ENCODE measurements around the gene GRHL1.

Gene GRHL1

DNA sequence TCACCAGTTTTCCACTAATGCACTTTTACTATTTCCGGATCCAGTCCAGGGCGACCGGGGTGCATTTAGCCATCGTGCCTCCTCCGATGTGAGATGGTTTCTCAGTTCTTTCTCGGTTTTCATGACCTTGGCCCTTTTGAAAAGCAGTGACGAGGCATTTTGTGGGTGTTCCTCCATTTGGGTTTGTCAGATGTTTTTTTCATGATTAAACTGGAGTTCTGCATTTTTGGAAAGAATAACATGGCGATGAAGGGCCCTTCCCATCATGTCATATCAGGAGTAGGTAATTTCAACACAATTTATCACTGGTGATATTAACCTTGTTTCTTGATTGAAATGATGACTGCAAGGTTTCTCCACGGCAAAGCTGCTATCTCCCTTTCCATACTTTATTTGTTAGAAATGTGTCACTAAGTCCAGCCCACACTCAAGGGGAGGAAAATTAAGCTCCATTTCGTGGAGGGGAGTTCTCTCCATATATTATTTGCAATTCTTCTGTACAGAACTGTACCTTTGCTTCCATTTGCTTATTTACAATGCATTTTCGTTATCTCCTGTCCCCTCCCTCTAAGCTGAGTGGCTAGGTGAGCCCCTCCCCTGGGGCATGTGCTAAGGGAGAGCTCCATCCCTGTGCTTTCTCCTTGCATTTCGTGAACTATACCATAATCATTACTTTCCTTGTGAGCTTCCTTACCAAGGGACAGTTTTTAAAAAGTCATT is 83.0 kb downstream of the GRHL1 start:
- peaks cover 12 to 31% (median 28%) of the 10 kb centered on the region in 4 donors for H3K4me1 ChIP-seq
- intact Hi-C loops (cut with DNase I; ENCODE audit: low total_unique reads): no loop called here

DNA sequence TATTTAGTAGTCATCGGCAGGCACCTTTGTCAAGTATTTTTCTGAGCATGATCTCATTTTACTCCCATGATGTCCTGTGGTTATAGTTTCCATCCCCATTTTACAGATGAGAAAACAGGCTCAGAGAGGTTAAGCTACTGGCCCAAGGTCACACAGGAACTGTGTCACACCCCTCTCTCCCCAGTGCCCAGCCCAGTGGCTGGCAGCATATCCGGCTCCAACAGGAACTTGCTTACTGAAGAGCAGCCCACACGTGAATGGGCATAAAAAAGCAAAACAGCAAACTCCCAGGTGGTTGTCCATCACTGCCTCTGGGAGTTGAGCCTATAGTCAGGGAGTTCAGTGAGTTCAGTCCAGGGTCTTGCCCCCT is 83.5 kb downstream of the GRHL1 start:
- H3K4me3 ChIP-seq: no peak overlapping the region
- no peaks in the 10 kb centered on the region for H3K36me3 ChIP-seq
- H3K27me3 ChIP-seq: no peaks in the 10 kb centered on the region
- intact Hi-C loops (cut with DNase I; ENCODE audit: low total_unique reads): no loop called here
- TF ChIP-seq, protein P1, sequence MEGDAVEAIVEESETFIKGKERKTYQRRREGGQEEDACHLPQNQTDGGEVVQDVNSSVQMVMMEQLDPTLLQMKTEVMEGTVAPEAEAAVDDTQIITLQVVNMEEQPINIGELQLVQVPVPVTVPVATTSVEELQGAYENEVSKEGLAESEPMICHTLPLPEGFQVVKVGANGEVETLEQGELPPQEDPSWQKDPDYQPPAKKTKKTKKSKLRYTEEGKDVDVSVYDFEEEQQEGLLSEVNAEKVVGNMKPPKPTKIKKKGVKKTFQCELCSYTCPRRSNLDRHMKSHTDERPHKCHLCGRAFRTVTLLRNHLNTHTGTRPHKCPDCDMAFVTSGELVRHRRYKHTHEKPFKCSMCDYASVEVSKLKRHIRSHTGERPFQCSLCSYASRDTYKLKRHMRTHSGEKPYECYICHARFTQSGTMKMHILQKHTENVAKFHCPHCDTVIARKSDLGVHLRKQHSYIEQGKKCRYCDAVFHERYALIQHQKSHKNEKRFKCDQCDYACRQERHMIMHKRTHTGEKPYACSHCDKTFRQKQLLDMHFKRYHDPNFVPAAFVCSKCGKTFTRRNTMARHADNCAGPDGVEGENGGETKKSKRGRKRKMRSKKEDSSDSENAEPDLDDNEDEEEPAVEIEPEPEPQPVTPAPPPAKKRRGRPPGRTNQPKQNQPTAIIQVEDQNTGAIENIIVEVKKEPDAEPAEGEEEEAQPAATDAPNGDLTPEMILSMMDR (IDR thresholded peaks at IDR 0.05): no peak
- H3K9me3 ChIP-seq: no peaks in the 10 kb centered on the region
- H3K27ac ChIP-seq: peak overlapping the region; percentile 77 to 80
- peaks cover 12 to 34% (median 28%) of the 10 kb centered on the region in 4 donors for H3K4me1 ChIP-seq
- no peak for DNase-seq

More for the DNA sequence above, 83.0 kb downstream of the GRHL1 start:
- Histone ChIP-seq H3K27me3 (no peaks in the 10 kb centered on the region), H3K9me3 (no peaks in the 10 kb centered on the region), H3K4me3 (no peak overlapping the region), H3K27ac (no peak overlapping the region), H3K36me3 (no peaks in the 10 kb centered on the region)
- TF ChIP-seq, protein P1 (IDR thresholded peaks at IDR 0.05): no peak
- no peak for DNase-seq

DNA sequence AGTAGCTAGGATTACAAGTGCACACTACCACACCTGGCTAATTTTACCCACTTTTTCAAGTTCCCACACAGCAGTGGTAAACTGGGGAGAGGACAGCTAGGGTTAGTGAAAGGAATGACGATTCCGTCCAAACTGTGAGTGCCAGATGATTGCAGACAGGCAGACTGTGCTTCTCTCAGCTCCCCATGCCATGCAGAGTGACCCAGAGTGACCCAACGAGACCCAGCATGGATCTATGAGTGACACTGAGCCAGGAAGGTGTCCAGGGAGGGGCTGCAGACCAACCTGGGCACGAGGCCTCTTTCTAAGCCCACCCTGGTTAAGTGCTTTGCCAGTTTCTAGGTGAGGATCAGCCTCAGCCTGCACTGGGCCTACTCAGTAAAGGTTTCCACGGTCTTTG is 84.1 kb downstream of the GRHL1 start:
- intact Hi-C loops (cut with DNase I; ENCODE audit: low total_unique reads): no loop called here
- Histone ChIP-seq H3K27ac (peak overlapping the region; percentile 77 to 80), H3K4me1 (peaks cover 12 to 40% (median 28%) of the 10 kb centered on the region in 4 donors), H3K36me3 (no peaks in the 10 kb centered on the region), H3K27me3 (no peaks in the 10 kb centered on the region), H3K4me3 (no peak overlapping the region), H3K9me3 (no peaks in the 10 kb centered on the region)
- DNase-seq: no peak
- TF ChIP-seq, protein P1 (IDR thresholded peaks at IDR 0.05): no peak

DNA sequence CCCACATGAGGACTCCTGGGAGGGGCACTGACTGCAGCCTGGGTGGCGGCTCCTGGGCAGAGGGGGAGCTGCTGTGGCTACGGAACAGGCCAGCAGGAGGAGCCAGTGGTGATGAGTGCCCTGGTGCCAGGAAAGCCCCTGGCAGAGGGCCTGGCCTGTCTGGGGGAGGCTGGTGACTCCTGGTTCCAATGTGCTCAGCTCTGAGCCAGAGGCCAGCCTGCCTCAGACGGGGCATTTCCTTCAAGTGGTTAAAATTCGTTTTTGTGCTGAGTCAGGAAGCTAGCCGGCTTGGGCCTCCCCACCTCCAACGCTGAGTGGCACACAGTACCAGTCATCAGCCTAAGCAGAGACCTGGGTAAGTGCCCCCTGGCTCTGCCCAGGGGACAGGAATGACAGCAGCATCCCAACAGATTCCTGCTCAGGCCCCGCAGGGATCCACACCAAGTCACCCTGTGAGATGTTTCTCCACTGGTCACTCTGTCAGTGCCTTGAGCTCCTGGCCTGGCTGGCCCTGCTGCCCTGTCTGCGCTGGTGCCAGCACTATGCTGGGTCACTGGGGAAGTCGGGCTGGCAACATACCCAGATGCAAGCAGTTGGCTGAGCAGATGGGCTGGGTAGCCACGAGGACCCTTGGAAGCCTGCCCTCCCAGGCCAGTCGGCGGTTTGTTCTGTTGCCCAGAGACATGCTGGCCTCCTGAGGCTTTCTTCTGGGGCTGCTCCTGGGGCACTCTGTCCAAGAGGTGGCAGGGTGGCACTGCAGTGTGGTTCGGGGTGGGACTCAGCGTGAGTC is 84.8 kb downstream of the GRHL1 start:
- H3K4me1 ChIP-seq: peaks cover 12 to 43% (median 28%) of the 10 kb centered on the region in 4 donors
- no peaks in the 10 kb centered on the region for H3K27me3 ChIP-seq
- peak overlapping the region; percentile 77 to 80 for H3K27ac ChIP-seq
- DNase-seq: peak; percentile 77 to 94
- TF ChIP-seq, protein P1 (IDR thresholded peaks at IDR 0.05): peak; percentile 60 to 67
- intact Hi-C loops (cut with DNase I; ENCODE audit: low total_unique reads): no loop called here
- H3K36me3 ChIP-seq: no peaks in the 10 kb centered on the region
- peak overlapping the region in 1 of 2 donors; percentile 9 for H3K4me3 ChIP-seq
- no peaks in the 10 kb centered on the region for H3K9me3 ChIP-seq

DNA sequence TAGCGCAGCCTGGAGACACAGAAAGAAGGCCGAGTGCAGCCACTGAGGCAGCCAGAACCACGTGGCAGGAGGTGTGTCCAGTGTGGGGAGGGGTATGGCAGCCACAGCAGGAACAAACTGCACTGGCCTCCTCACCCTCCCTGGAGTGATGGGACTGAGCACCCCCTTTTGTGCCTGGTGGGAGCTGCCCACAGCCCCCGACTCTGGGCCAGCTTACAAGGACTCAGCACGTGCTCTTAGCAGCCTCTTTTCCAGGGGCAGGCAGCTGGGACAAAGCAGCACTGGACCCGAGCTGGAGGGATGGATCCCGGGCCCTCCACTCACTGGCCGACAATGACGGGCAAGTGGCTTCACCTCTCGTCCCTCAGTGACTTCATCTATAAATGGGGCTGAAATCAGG is 86.6 kb downstream of the GRHL1 start:
- intact Hi-C loops (cut with DNase I; ENCODE audit: low total_unique reads): no loop called here
- Histone ChIP-seq H3K36me3 (no peaks in the 10 kb centered on the region), H3K9me3 (no peaks in the 10 kb centered on the region), H3K4me3 (no peak overlapping the region), H3K4me1 (peaks cover 12 to 56% (median 39%) of the 10 kb centered on the region in 4 donors), H3K27me3 (no peaks in the 10 kb centered on the region), H3K27ac (peak overlapping the region; percentile 77 to 80)
- no peak for DNase-seq
- TF ChIP-seq, protein P1 (IDR thresholded peaks at IDR 0.05): no peak
